ENCODE data around the gene MSANTD3. TPM values are rescaled to one million over a fixed set of nuclear protein-coding genes. Genes with fewer than 3 reads are reported as not detected.

MSANTD3 gene
- total and polyA plus RNA-seq, 4 donors, result 4.3 to 7.4 (median 6.6) TPM

- H3K4me3 ChIP-seq (ENCODE audit: low read depth in 1 of 3, low read length in 3 of 3), result peak overlapping the region in 1 of 3 donors; percentile 75
- H3K9me3 ChIP-seq (ENCODE audit: control insufficient read depth in 4 of 4, low read length in 3 of 4), result no peaks in the 10 kb centered on the region
- WGBS, result 30% methylated on average over 26 of the region's 26 CpGs
- no peaks in the 10 kb centered on the region for H3K36me3 ChIP-seq (ENCODE audit: control insufficient read depth in 4 of 4, insufficient read depth in 3 of 4, low read depth in 1 of 4, low read length in 3 of 4)
- H3K27me3 ChIP-seq (ENCODE audit: control insufficient read depth in 4 of 4, insufficient read depth in 4 of 4, low read length in 3 of 4), result peaks cover 0 to 6% (median 2%) of the 10 kb centered on the region in 4 donors
- H3K4me1 ChIP-seq (ENCODE audit: control insufficient read depth in 4 of 4, insufficient read depth in 4 of 4, low read length in 3 of 4), result peaks cover 4 to 16% (median 9%) of the 10 kb centered on the region in 4 donors
- no peak overlapping the region for H3K27ac ChIP-seq (ENCODE audit: low read depth in 1 of 2, low read length in 2 of 2)
- no peak overlapping the region for H3K9ac ChIP-seq (ENCODE audit: low read depth in 1 of 2, low read length in 2 of 2)
- no peak for DNase-seq (ENCODE audit: low spot score)
- no peak for TF ChIP-seq FOXA2 (IDR thresholded peaks at IDR 0.05)
- TF ChIP-seq YY1 (IDR thresholded peaks at IDR 0.05), result no peak
- TF ChIP-seq EGR1 (IDR thresholded peaks at IDR 0.05; ENCODE audit: low read depth in 2 of 2), result no peak
- no peak for TF ChIP-seq SP1 (IDR thresholded peaks at IDR 0.05)
- TF ChIP-seq HNF4G (IDR thresholded peaks at IDR 0.05), result no peak
- TF ChIP-seq MAX (IDR thresholded peaks at IDR 0.05), result no peak
- TF ChIP-seq ATF3 (IDR thresholded peaks at IDR 0.05), result no peak
- no peak for TF ChIP-seq RAD21 (IDR thresholded peaks at IDR 0.05)
- no peak for TF ChIP-seq RXRA (IDR thresholded peaks at IDR 0.05)
- TF ChIP-seq CTCF (IDR thresholded peaks at IDR 0.05; ENCODE audit: low read depth, low read length, missing input control), result no peak
- no peak for TF ChIP-seq HNF4A (conservative IDR thresholded peaks at IDR 0.05)
- no peak for TF ChIP-seq ZBTB33 (IDR thresholded peaks at IDR 0.05)
- TF ChIP-seq GABPA (IDR thresholded peaks at IDR 0.05 in 1 of 2, conservative IDR thresholded peaks at IDR 0.05 in 1 of 2), result no peak
- TF ChIP-seq TAF1 (conservative IDR thresholded peaks at IDR 0.05), result no peak
- no peak for TF ChIP-seq NR2F2 (IDR thresholded peaks at IDR 0.05)
- no peak for TF ChIP-seq FOXA1 (IDR thresholded peaks at IDR 0.05)
- TF ChIP-seq REST (IDR thresholded peaks at IDR 0.05), result no peak
Measured at GRCh38 chr9:100474082-100474923, 47.4 kb downstream of the MSANTD3 start.
